Progenitor cell of endocrine pancreas (in vitro differentiated cells): ENCODE results near the gene BAHCC1. TPM values are rescaled to one million over a fixed set of nuclear protein-coding genes. Genes with fewer than 3 reads are reported as not detected.
A peak's percentile ranks its signal among the peaks of the same experiment; 100 is the strongest.

Source experiments
- DNase-seq: peaks from one replicate; pipeline ENCODE4 v3.0.0; 2021; ENCODE audit warnings: low spot score; ENCODE audit not compliant: unreplicated experiment
- H3K27ac Mint-ChIP-seq: 2 replicates; pipeline ENCODE4 v1.8.0; 2021; ENCODE audit warnings: mild to moderate bottlenecking, moderate library complexity, mixed read lengths
- H3K27me3 Mint-ChIP-seq: 2 replicates; pipeline ENCODE4 v1.8.0; 2021; ENCODE audit warnings: mixed read lengths
- H3K36me3 Mint-ChIP-seq: 2 replicates; pipeline ENCODE4 v1.8.0; 2022; ENCODE audit warnings: mixed read lengths; ENCODE audit not compliant: insufficient read depth
- H3K4me1 Mint-ChIP-seq: 2 replicates; pipeline ENCODE4 v1.8.0; 2021; ENCODE audit warnings: low read depth, mixed read lengths
- H3K4me3 Mint-ChIP-seq: 2 replicates; pipeline ENCODE4 v1.8.0; 2021; ENCODE audit warnings: low read depth, mild to moderate bottlenecking, moderate library complexity, mixed read lengths
- H3K9me3 Mint-ChIP-seq: 2 replicates; pipeline ENCODE4 v1.8.0; 2021; ENCODE audit warnings: low read depth, mixed read lengths
- CTCF ChIP-seq: fragments of 200-600 bp; sonication (generic); IDR thresholded peaks from one replicate; pipeline ENCODE4 v1.5.0; 2021; ENCODE audit warnings: antibody characterized with exemption, mild to moderate bottlenecking; ENCODE audit not compliant: unreplicated experiment
- total RNA-seq: library from RNA; stranded (reverse); gene quantifications from 2 replicates; pipeline ENCODE4 v1.2.1, GENCODE V29; 2021

The BAHCC1 gene
- total RNA-seq, 1 donor from 2014 or later, result 40.5 TPM

- H3K4me3 Mint-ChIP-seq, result no peak overlapping the region
- TF ChIP-seq CTCF, result no peak
Measured at GRCh38 chr17:81492706-81493105, 97.4 kb downstream of the BAHCC1 start.

DNA sequence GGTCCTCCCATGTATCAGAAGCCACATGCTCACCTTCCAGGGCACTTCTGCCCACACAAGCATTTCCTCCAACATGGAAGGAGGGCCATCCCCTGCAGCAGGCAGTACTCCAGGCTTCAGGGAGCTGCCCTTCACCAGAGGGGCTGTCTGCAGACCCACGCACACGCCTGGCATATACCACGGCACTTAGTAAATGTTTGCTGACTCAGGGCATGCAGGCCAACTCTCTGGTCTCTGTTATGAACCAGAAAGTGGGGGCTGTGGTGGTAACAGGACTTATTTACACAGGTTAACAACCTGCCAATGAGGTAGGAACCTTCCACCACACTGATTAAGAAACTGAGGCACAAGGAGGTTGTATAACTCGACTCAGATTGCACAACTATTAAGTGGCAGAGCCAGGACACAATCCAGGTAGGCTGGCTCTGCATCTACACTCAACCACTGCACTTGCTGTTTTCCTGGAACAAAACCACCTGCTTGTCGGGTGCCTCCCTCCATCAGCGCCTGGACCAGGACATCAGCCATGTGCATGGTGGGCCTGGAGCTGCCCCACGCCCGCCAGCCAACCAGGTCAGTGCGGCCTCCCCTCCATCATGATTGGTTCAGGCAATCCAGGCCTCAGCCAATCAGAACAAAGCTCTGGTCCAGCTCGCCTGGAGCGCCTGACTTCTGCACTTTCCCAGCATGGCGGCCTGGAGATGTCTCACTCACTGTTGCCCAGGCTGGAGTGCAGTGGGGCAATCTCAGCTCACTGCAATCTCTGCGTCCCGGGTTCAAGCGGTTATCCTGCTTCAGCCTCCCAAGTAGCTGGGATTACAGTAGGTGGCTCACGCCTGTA is 98.2 kb downstream of the BAHCC1 start:
- H3K27ac Mint-ChIP-seq, result no peak overlapping the region
- no peaks in the 10 kb centered on the region for H3K36me3 Mint-ChIP-seq
- H3K9me3 Mint-ChIP-seq, result no peaks in the 10 kb centered on the region
- DNase-seq, result no peak
- TF ChIP-seq CTCF, result no peak
- no peak overlapping the region for H3K4me3 Mint-ChIP-seq
- H3K27me3 Mint-ChIP-seq, result peaks cover 45% of the 10 kb centered on the region
- peaks cover 9% of the 10 kb centered on the region for H3K4me1 Mint-ChIP-seq

More at GRCh38 chr17:81492706-81493105, 97.4 kb downstream of the BAHCC1 start:
- H3K4me1 Mint-ChIP-seq, result peaks cover 9% of the 10 kb centered on the region
- H3K27me3 Mint-ChIP-seq, result peaks cover 45% of the 10 kb centered on the region
- peak overlapping the region; percentile 62 for H3K27ac Mint-ChIP-seq
- H3K9me3 Mint-ChIP-seq, result no peaks in the 10 kb centered on the region
- no peaks in the 10 kb centered on the region for H3K36me3 Mint-ChIP-seq
- DNase-seq, result no peak

DNA sequence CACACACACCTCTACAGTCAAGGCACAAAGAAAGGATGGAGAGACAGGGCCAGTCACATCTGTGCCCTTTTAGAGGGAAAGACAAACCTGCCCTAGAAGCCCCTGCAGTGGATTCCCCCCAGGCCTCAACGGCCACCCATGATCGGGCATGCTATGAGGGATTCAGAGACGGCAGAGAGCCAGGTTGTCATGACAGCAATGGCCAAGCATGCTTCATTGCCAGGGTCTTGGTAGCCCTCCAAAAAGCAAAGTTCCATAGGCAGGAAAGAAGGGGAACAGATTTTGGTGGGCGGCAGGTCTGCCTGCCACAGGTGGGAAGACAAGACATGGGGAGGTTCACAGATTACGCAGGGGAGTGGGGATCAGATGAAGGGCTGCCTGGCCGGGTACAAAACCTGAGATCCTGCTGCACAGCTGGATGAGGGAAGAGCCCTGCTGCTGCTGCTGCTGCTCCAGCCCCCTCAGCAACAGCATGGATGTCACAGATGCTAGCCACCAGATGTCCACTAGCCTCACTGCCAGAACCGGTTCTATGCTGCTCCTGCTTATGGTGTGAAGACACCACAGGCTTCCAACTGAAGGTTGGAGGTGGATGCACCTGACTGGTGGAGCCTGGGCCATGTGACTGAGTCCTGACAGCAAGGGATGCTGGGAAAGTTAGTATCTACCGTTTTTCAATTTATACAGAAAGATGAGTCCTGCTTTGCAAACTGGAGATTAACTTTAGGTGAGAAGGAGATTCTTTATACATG is 99.5 kb downstream of the BAHCC1 start:
- Mint-ChIP-seq H3K27ac (no peak overlapping the region), H3K4me3 (no peak overlapping the region)

GRCh38 chr17:81498953-81499600 is 103.8 kb downstream of the BAHCC1 start:
- no peak for DNase-seq
- TF ChIP-seq CTCF, result no peak
- H3K27me3 Mint-ChIP-seq, result peaks cover 18% of the 10 kb centered on the region
- H3K4me1 Mint-ChIP-seq, result no peaks in the 10 kb centered on the region
- H3K36me3 Mint-ChIP-seq, result no peaks in the 10 kb centered on the region
- H3K27ac Mint-ChIP-seq, result no peak overlapping the region
- H3K9me3 Mint-ChIP-seq, result no peaks in the 10 kb centered on the region
- H3K4me3 Mint-ChIP-seq, result no peak overlapping the region

More for the DNA sequence above, 99.5 kb downstream of the BAHCC1 start:
- H3K9me3 Mint-ChIP-seq, result no peaks in the 10 kb centered on the region
- TF ChIP-seq CTCF, result no peak
- H3K36me3 Mint-ChIP-seq, result no peaks in the 10 kb centered on the region
- peaks cover 6% of the 10 kb centered on the region for H3K4me1 Mint-ChIP-seq
- peaks cover 40% of the 10 kb centered on the region for H3K27me3 Mint-ChIP-seq
- no peak for DNase-seq

- Mint-ChIP-seq H3K27ac (no peak overlapping the region), H3K4me1 (no peaks in the 10 kb centered on the region), H3K27me3 (peaks cover 15% of the 10 kb centered on the region), H3K9me3 (no peaks in the 10 kb centered on the region), H3K36me3 (no peaks in the 10 kb centered on the region), H3K4me3 (no peak overlapping the region)
- TF ChIP-seq CTCF, result no peak
- no peak for DNase-seq
Measured at GRCh38 chr17:81499601-81499970, 104.3 kb downstream of the BAHCC1 start.
